ENCODE data around the gene UBE2I. TPM values are rescaled to one million over a fixed set of nuclear protein-coding genes. Genes with fewer than 3 reads are reported as not detected.
"Not testable (repeated sequence)": the region's sequence is repeated elsewhere in the genome, so short reads cannot be mapped to it uniquely, and the experiment has no call there.

Gene UBE2I
- total RNA-seq, 2 donors from 2014 or later: 58.8 to 59.5 TPM

GRCh38 chr16:1262846-1263221 lies 46.6 kb upstream of the UBE2I start:
- no peaks in the 10 kb centered on the region for H3K4me1 ChIP-seq

GRCh38 chr16:1263591-1264344 lies 45.7 kb upstream of the UBE2I start:
- no peak for TF ChIP-seq CTCF (IDR thresholded peaks at IDR 0.05)
- Histone ChIP-seq H3K36me3 (no peaks in the 10 kb centered on the region), H3K27ac (no peak overlapping the region), H3K4me1 (no peaks in the 10 kb centered on the region), H3K9me3 (no peaks in the 10 kb centered on the region), H3K27me3 (peaks cover 0 to 8% of the 10 kb centered on the region in 2 donors), H3K4me3 (no peak overlapping the region)
- no peak for DNase-seq (ENCODE audit: low spot score)

More at GRCh38 chr16:1262846-1263221, 46.6 kb upstream of the UBE2I start:
- Histone ChIP-seq H3K27me3 (peaks cover 4 to 8% of the 10 kb centered on the region in 2 donors), H3K9me3 (no peaks in the 10 kb centered on the region), H3K4me3 (no peak overlapping the region), H3K36me3 (no peaks in the 10 kb centered on the region), H3K27ac (no peak overlapping the region)
- no peak for DNase-seq (ENCODE audit: low spot score)
- no peak for TF ChIP-seq CTCF (IDR thresholded peaks at IDR 0.05)

GRCh38 chr16:1264345-1265089 lies 44.9 kb upstream of the UBE2I start:
- Histone ChIP-seq H3K4me3 (no peak overlapping the region), H3K4me1 (no peaks in the 10 kb centered on the region), H3K9me3 (no peaks in the 10 kb centered on the region), H3K27ac (no peak overlapping the region), H3K36me3 (no peaks in the 10 kb centered on the region), H3K27me3 (peaks cover 0 to 5% of the 10 kb centered on the region in 2 donors)
- DNase-seq (ENCODE audit: low spot score): no peak
- no peak for TF ChIP-seq CTCF (IDR thresholded peaks at IDR 0.05)

GRCh38 chr16:1265090-1265630 lies 44.3 kb upstream of the UBE2I start:
- Histone ChIP-seq H3K4me1 (no peaks in the 10 kb centered on the region), H3K27ac (no peak overlapping the region), H3K36me3 (no peaks in the 10 kb centered on the region), H3K9me3 (no peaks in the 10 kb centered on the region), H3K27me3 (peaks cover 0 to 5% of the 10 kb centered on the region in 2 donors), H3K4me3 (no peak overlapping the region)
- TF ChIP-seq CTCF (IDR thresholded peaks at IDR 0.05): no peak
- DNase-seq (ENCODE audit: low spot score): no peak

- no peak for DNase-seq (ENCODE audit: low spot score)
- Histone ChIP-seq H3K27me3 (peaks cover 0 to 4% of the 10 kb centered on the region in 2 donors), H3K27ac (no peak overlapping the region), H3K9me3 (no peaks in the 10 kb centered on the region), H3K4me3 (no peak overlapping the region), H3K36me3 (no peaks in the 10 kb centered on the region), H3K4me1 (no peaks in the 10 kb centered on the region)
- TF ChIP-seq CTCF (IDR thresholded peaks at IDR 0.05): no peak
These were observed 43.6 kb upstream of the UBE2I start for GRCh38 chr16:1265826-1266225.

- H3K4me1 ChIP-seq, H3K4me3 ChIP-seq, H3K27me3 ChIP-seq: not testable (repeated sequence)
These were observed 40.0 kb upstream of the UBE2I start for GRCh38 chr16:1269418-1269817.

More at GRCh38 chr16:1269418-1269817, 40.0 kb upstream of the UBE2I start:
- not testable (repeated sequence) for H3K9me3 ChIP-seq; DNase-seq (ENCODE audit: low spot score); H3K27ac ChIP-seq; H3K36me3 ChIP-seq
